Activated CD8-positive, alpha-beta memory T cell treated with anti-CD3 and anti-CD28 coated beads, Interleukin-2, amount 50 U/mL, for 1 hour (primary cell): ENCODE measurements around the gene TNKS1BP1.
"Not testable (repeated sequence)": the region's sequence is repeated elsewhere in the genome, so short reads cannot be mapped to it uniquely, and the experiment has no call there.

Experiments
- DNase-seq: peaks from one replicate; pipeline ENCODE4 v3.0.0-alpha.2; 2020; ENCODE audit errors: extremely low read depth

Gene TNKS1BP1, protein sequence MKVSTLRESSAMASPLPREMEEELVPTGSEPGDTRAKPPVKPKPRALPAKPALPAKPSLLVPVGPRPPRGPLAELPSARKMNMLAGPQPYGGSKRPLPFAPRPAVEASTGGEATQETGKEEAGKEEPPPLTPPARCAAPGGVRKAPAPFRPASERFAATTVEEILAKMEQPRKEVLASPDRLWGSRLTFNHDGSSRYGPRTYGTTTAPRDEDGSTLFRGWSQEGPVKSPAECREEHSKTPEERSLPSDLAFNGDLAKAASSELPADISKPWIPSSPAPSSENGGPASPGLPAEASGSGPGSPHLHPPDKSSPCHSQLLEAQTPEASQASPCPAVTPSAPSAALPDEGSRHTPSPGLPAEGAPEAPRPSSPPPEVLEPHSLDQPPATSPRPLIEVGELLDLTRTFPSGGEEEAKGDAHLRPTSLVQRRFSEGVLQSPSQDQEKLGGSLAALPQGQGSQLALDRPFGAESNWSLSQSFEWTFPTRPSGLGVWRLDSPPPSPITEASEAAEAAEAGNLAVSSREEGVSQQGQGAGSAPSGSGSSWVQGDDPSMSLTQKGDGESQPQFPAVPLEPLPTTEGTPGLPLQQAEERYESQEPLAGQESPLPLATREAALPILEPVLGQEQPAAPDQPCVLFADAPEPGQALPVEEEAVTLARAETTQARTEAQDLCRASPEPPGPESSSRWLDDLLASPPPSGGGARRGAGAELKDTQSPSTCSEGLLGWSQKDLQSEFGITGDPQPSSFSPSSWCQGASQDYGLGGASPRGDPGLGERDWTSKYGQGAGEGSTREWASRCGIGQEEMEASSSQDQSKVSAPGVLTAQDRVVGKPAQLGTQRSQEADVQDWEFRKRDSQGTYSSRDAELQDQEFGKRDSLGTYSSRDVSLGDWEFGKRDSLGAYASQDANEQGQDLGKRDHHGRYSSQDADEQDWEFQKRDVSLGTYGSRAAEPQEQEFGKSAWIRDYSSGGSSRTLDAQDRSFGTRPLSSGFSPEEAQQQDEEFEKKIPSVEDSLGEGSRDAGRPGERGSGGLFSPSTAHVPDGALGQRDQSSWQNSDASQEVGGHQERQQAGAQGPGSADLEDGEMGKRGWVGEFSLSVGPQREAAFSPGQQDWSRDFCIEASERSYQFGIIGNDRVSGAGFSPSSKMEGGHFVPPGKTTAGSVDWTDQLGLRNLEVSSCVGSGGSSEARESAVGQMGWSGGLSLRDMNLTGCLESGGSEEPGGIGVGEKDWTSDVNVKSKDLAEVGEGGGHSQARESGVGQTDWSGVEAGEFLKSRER (N-terminal part only)

DNA sequence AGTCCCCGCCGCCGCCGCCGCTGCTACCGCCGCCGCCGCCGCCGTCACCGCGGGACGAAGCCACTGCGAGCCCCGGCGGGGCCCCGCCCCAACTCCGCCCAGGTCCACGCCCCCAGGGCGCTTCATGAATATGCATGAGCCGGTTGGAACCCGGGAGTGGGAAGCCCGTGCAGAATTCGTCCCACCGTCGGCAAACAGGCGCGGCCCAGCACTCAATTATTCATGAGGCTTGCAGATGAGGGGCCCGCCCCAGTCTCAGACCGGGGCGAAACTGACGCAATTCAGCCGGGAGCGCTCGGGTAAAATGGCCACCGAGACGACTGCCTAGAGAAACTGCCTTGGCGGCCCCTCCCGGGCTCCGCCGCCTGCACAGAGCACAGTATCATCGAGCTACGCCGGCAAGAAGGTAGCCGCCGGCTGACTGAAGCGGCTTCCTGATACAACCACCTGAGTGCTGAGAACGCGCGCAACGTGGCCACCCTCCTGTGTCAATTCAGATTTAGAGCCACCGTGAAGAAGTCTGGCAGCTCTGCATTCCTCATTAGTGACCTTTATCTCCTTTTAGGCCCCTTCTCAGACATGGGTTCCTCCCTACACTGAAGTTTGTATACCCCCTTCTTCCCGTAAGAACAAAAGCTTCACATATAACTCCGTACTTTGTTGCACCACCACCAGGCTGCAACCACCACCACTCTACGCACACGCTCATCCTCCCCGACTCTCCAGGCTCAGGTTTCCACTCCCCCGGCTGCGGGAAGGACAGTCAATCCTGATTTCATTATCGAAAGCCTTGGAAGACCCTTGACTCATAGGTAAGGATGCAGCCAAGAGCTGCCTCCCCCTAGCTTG is at the start of gene TNKS1BP1:
TNKS1BP1 (minus strand) TSS at position 67 of the 849 bp plus-strand sequence. CDS start 3,067 bp downstream, outside the sequence.
- peak; percentile 55 for DNase-seq

DNA sequence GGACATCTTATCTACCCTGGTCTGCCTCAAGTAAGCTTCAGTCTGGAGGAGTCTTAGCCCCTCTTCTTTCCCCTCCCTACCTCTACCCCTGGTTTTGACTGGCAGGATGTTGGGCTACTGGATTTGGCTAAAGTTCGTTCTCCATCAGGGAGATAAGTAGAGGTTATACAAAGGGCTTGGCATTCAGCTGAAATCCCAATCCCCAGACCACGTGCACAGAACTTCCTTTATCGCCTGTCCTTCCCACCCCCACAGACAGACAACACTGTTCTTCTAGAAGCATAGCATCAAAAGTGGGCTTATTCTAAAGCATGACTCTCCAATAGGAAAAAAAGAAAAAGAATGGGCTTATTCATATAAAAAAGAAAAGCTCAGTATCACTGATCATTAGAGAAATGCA is 48.4 kb upstream of the TNKS1BP1 start:
- DNase-seq = no peak

DNA sequence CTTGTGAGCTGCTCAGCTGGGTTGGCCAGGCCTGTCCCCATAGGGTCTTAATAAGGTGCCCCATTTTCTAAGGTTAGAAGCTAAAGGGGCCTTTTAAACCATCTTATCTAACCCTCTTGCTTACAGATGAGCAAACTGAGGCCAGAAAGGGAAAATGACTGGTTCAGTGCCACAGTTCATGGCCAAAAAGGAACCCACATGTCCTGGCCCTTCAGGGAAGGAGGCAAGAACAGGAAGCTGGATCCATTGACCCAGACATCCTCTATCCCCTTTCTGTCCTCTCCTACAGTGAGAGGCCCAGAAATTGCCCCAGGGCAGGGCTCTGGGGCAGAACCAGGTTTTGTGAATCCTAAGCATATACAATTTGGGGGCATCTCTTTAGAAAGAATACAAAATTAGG is 46.2 kb upstream of the TNKS1BP1 start:
- no peak for DNase-seq

DNA sequence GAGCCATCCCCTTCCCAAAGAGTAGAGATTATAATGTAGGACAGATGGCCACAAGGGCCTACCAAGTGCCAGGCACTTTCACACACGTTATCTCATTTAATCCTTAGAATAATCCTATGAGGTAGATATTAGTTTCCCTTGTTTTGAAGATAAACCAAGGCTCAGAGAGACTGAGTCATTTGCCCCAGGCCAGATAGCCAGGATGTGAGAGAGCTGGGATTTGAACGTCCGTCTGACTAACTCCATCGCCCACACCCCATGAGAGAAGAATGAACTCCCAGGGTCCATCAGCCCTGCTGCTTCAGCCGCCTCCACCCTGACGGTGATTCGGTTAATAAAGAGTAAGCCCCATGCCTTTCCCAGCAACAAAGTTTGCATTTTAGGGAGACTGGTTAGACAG is 45.5 kb upstream of the TNKS1BP1 start:
- DNase-seq = no peak

DNA sequence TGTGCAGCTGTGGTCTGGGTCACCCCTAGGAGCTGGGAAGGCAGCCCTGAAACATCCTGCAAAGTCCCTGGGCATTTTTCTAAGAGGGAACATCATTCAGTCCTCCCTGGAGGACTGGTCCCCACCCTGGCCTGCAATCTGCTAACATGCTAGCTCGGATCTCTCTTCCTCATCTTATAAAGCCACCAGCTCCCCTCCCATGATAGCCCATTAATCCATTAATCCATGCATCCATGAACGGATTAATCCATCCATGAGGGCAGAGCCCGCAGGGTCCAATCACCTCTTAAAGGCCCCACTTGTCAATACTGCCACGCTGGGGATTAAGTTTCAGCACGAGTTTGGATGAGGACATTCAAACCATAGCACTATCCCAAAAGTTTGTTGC is 44.1 kb upstream of the TNKS1BP1 start:
- DNase-seq = no peak

DNA sequence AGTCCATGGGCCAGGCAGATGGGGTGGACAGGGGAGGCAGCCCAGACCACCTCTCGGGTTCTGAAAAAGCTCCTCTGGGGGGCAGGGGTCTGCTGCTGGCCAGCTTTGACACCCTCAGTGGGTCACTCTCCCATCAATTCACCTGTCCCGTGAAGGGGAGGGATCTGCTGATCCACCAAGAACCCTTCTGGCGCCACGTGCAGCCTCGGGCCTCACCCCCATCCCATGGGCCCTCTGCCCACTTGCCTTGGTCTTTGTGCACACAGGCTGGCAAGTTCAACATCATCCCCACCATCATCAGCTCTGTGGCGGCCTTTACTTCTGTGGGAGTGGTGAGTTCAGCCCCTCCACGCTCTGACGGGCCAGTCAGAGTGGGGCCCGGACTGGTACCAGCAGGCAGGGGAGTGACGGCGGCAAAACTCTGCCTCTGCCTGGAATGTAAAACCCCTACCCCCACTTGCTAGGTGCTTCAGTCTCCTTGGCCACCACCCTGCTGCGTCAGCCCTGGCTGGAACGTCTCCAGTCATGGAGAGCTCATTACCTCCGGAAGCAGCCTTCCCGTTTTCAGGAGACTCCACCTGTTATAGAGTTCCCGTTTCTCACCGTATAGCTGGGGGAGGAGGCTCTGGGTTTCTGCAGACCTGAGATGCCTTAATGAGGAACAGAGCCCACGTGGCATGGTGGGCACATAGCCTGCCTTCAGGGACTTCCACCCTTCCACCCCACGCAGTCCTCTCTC is 43.5 kb upstream of the TNKS1BP1 start:
- no peak for DNase-seq

DNA sequence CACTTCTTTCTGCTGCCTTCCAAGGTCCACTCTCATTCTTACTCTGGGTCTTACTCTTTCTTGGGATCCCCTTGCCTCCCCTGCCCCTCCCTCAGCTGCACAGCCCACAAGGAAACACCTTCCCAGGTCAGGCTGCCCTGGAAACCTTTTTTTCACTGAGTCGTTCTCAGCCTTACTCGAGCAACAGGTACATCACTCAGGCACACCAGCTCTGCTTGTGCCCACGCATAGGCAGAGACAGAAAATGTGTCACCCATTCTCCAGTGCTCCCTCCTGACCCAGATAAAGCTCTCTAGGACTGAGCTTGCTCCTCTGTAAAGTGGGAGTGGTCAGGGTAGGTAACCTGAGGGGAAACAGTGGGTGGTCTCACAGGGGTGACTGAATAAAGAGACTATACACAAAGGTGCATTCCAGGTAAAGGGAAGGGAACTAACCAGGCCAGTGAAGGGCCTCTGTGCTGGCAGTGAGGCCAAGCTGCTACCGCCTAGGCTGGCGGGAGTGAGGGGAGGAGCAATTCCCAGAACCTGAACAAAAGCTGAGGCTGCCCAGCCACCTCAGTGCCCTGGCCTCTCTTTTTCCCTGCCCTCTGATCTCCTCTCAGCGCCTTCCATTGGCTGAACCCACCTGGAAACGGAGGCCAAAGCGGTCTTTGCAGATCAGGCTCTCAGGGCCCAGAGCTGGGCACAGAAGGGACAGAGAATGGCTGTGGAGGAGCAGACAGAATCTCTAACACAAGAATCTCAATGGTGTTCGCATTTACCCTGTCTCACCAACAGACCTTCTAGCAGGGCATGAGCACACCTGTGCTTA is 40.3 kb upstream of the TNKS1BP1 start:
- no peak for DNase-seq

DNA sequence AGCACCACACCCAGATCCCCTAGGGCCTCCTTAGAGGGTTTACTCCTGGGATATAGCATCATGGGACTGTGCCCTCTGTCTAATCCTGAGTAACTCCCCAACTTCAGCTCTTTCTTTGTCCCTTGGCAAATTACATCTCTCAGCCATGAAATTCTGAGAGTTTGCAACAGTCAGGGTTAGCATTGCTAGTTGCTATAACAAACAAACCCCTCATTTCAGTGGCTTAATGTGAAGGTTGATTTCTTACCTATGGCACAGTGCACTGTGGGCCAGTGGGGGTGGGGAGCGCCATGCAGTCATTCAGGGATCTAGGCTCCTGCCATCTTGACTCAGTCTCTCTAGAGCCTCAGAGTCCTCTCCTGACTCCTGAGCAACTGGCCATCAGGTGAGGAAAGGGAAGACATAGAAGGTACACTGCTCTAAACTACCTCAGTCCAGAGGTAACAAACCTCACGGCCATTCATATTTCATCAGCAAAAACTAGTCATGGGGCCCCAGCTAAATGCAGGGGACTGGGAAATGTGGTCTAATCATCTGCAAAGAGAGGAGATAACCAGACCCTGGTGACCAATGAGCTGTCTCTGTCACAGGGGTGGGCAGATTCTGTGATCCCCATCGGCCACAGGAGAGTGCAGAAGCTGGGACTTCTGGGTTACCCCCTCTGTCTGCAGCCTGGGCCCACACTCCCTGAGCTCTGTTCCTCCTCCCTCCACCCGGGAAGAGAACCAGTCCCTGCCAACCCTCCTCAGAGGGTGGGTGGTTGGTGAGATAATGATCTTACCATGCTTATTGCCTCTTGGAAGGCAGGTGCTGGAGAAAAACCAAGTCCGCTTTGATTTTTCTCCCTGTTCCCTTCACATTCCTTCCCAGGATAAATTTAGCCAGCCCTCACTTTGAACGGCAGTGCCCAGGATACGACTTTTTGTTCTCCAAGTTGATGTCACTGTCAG is 38.7 kb upstream of the TNKS1BP1 start:
- no peak for DNase-seq

DNA sequence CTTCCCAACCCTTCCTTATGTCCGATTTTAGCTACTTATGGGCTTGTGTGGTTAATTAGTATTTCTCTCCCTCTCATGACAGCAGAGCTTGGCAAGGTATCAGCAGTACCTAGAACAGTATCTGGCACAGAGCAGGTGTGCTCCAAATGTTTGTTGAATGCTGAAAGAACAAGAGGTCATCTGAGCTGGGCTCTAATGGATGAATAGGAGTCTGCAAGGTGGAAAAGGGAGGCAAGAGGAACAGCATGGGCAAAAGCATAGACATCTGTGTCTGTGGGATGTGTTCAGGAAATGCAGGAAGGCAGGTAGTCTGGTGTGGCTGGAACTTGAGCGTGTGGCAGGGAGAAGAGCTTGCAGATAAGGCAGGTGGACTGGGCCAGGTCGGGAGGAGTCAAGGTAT is 37.2 kb upstream of the TNKS1BP1 start:
- DNase-seq = no peak

DNA sequence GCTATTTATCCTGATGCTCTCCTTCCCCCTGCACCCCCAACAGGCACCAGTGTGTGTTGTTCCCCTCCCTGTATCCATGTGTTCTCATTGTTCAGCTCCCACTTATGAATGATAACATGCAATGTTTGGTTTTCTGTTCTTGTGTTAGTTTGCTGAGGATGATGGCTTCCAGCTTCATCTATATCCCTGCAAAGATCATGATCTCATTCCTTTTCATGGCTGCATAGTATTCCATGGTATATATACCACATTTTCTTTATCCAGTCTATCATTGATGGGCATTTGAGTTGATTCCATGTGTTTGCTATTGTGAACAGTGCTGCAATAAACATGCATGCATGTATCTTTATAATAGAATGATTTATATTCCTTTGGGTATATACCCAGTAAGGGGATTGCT is 36.7 kb upstream of the TNKS1BP1 start:
- not testable (repeated sequence) for DNase-seq

DNA sequence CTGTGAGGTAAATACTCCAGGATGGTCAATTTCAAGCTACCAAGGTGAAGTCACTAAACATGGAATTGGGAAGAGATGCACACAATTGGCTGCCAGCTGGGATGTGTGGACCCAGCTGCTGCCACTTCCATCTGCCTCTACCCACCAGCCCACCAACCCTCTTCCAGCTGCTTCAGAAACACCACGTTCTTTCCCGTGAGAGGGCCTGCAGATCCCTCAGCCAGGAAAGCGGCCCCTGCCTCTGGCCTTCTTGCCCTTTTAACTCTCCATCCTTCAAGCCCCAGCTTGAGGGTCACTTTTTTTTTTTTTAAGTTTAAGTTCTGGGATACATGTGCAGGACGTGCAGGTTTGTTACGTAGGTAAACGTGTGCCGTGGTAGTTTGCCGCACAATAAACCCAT is 36.2 kb upstream of the TNKS1BP1 start:
- no peak for DNase-seq

DNA sequence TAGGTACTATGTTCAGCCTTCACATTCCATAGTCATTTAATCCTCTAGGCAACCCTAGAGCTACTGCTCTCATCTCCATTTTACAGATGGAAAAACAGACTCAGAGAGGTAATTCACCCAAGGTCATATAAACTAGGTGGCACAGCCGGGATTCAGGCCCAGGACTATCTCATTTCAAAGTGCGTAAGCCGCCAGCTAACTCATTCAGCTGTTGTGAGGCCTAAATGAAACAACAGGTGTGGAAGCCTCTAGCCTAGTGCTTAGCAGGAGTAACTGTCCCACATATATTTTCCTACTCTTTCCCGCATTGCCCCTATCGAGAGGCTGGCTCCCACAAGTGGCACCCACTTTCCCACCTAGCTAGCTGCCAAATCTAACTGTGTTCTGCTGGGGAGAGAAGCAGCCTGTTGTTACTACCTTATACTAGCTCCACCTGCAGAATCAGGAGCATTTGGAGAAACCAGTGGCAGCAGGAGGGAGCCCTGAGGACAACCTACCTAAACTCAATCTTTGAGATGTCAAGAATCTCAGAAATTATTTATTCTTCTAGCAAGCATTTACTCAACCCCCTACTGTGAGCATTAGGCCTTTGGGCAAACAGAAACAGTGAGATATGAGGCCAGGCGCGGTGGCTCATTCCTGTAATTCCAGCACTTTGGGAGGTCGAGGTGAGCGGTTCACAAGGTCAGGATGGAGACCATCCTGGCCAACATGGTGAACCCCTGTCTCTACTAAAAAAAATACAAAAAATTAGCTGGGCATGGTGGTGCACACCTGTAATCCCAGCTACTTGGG is 35.3 kb upstream of the TNKS1BP1 start:
- no peak for DNase-seq

DNA sequence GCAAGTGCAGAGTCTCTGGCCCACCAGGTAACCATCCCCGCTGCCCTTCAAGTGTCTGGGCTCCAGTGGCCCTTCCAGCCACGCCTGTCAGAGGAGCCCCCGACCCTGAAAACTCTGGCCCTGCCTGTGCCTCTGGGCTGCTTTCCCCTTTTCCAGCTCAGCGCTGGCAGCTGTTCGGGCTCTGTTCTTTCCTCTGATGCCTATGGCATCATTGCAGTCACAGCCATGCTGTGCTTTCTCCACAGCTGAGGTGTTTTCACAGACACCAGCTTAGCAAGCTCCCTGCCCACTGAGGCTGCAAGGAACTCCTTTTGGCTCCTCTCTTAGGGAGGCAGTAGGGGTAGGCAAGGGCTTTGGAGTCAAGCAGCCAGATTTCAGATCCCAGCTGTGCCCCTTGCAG is 34.6 kb upstream of the TNKS1BP1 start:
- DNase-seq = no peak

DNA sequence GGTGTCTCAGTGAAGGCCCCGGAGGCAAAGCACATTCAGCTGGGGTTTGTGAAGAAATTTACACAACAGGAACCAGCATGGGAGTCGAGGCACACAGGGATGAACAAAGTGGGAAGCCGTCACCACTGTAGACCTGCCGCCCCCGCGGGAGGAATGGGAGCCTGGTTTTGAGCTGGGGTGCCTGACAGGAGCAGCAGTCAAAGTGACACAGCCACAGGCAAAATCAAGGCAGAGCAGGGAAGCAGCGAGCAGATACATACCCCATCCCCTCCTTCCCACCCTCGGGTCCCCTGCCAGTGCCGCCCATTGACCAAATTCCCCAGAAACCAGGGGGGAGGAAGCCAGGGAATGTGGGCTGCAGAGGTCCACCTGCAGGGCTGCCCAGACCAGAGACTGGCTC is 34.2 kb upstream of the TNKS1BP1 start:
- DNase-seq = no peak

DNA sequence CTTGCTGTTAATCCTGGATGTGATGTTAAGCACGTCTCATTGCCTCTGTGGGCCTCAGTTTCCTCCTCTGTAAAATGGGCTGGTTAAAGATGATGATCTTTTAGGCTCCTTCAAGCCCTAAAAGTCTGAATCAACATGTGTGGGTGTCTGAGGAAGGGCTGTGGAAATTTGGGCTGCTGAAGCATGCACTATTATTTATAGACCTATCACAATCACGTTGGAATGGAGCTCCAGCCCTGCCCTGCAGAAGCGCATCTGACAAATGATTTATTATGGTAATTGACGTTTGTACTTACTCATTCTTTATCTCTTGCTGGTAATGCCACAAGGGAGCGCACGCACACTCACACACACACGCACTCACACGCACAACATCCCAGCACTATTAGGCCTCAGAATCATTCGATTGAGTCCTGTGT is 33.8 kb upstream of the TNKS1BP1 start:
- no peak for DNase-seq

DNA sequence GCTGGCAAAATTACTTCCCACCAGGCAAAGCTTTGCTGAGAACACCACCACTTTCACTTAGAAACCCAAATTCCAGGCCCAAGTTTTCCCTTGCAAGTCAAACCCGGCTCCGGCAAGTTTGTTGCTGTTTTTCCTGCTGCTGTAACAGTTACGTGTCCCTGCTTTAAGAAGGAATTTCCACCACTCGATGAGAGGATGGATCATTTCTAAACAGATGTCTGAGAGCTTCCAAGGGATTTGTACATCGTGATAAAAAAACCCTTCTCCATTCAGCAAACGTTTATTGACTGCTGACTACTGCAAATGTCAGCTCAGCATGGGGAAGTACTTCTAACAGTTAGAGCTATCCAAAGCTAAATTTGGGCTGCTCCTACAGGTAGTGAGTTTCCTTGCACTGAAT is 33.1 kb upstream of the TNKS1BP1 start:
- DNase-seq = no peak

DNA sequence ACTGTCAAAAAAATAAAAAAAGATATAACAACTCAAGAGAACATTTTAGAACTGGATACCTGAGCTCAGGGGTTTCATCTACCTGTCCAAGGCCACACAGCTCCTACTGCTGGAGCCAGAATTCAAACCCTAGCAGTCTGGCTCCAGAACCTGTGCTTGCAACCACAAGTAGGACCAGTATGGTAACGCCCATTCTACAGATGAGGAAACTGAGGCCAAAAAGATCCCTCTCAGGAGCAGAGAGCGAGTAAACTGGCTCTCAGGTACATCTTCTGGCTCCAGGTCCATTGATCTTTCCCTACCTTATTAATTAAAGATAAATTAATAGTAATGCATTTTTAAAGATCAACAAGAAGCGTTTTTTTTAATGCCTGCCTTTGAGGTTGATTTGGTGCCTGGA is 32.6 kb upstream of the TNKS1BP1 start:
- DNase-seq = no peak

DNA sequence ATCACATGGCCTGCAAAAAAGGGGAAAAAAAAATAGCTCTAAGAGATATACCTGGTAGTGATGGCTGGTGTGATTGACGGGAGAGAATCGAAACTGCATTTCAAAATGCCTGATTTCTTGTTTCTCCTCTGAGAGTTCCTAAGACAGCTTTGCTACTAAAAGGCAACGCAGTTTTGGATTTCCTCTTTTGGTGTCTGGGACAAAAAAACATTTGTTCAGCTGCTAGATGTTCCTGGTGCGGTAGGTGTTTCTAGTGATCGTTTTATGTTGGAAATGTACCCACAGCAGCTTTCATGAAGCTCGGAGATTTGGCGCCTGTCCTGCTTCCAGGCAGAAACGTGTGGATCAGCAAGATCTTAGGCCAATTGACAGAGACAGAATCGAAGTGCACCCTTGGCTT is 31.5 kb upstream of the TNKS1BP1 start:
- no peak for DNase-seq
